GM12874 (cell line): ENCODE data around the gene RBBP8NL.

Experiments used
- TF ChIP-seq, protein P1 (sequence below): IDR thresholded peaks from 2 replicates; pipeline ENCODE4 v1.5.1; 2011; ENCODE audit warnings: low read depth, mild to moderate bottlenecking, control low read depth, low read length, moderate library complexity; ENCODE audit not compliant: insufficient read depth

RBBP8NL gene

DNA sequence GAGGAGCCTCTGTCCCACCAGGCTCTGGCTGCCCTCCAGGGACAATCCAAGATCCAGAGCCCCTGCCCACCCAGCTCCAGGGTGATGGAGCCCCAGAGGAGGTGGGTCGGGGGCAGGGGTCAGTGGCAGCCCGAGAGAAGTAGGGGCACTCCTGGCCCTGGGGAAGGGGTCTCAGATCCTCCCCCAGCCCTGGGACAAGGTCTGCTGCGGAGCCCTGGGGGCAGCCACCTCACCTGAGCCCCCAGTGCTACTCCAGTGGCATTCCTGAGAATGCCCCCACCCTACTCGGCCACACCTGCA is 57.6 kb downstream of the RBBP8NL start:
- TF ChIP-seq, protein P1, sequence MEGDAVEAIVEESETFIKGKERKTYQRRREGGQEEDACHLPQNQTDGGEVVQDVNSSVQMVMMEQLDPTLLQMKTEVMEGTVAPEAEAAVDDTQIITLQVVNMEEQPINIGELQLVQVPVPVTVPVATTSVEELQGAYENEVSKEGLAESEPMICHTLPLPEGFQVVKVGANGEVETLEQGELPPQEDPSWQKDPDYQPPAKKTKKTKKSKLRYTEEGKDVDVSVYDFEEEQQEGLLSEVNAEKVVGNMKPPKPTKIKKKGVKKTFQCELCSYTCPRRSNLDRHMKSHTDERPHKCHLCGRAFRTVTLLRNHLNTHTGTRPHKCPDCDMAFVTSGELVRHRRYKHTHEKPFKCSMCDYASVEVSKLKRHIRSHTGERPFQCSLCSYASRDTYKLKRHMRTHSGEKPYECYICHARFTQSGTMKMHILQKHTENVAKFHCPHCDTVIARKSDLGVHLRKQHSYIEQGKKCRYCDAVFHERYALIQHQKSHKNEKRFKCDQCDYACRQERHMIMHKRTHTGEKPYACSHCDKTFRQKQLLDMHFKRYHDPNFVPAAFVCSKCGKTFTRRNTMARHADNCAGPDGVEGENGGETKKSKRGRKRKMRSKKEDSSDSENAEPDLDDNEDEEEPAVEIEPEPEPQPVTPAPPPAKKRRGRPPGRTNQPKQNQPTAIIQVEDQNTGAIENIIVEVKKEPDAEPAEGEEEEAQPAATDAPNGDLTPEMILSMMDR, result no peak

DNA sequence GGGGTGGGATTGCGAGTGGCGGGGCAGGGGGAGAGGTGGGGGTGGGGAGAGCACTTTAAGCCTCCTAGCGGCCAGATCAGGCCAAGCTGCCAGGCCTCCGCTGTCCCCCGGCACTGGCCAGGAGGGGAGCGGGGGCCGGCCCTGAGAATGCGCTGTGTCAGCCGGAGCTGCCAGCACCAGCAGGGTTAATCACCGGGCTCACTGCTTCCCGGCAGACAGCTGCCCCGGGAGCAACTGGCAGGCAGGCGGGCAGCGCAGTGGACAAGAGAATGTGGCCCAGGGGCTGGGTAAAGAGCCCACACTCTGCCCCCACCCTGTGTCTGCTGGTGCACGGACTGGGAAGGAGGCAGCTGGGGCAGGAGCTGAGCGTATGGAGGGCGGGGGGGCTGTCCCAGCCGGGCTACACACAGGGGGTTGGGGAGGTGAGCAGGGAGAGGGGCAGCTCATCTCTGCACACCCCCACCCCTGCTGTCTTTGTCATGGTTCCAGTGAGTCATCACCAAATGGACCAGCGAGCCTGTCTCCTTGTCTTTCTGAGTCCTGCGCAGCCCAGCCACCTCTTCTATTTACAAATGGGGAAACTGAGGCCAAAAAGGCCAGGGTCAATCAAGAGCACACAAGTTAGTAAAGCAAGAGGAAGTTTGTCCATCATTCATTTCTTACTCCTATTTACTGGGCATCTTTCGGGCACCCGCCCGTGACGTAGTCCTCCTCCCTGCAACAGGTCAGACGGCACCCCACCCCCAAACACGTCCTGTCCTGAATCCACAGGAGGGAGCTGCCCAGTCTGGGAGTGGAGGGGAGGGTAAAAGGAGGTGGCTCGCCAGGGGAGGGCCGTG is 58.1 kb downstream of the RBBP8NL start:
- TF ChIP-seq, protein P1, result peak; percentile 36; the same call in 1 of the 2 replicates

GRCh38 chr20:62368392-62368975 is 58.9 kb downstream of the RBBP8NL start:
- TF ChIP-seq, protein P1, result no peak

DNA sequence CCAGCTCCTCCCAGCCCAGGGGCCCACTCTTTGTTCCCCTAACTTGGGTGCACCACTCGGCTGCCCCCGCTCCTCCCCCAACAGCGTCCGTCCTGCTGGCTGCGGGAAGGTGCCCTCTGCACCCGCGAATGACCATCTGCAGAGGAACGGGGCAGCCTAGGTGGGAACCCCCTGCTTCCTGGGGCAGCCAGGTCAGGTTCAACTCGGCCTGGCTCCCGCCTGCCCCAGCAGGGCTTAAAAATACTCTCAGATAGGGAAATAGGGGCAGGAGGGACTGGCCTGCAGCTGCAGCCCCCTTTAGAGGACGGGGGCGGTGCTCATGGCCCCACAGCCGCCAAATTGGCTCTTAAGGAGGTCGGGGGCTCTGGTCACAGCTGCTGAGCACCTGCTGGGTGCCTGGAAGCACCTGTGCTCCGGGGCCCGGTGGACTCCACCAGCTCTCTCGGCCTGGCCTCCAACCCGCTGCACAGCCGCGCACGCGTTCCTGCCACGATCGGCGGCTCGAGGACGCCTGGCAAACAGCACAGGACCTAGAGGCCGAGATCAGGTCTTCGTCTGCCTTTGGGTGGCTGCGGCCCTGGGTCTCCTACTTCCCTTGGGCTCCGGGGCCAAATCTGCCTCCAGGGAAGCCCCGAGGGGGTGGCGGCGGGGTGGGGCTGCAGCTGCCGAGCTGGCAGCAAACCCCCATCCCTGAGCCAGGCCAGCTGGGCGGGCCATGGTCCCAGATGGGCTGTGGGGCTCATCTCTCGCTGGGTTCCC is 59.5 kb downstream of the RBBP8NL start:
- TF ChIP-seq, protein P1, result no peak

DNA sequence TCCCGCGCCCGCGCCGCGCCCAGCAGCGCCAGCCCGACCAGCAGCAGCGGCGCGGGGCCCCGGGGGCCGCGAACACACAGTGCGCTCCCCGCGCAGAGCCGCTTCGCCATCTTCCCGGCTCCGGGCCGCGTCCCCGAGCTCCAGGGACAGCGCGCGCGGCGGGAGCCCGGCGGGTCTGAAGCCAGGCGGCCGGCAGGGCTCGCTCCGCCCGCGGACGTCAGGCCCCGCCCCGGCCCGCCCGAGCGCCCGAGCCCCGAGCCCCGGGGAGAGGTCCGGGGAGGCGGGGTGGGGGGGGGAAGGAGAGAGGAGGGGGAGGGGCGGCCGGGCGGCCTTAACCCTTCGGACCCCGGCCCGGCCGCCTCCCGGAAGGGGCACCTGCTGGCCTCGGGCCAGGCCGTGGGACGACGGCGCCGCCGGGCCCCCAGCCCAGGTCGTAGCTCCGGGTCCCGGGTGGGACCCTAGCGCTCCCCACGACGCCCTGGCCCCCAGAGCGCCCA is 60.2 kb downstream of the RBBP8NL start, which contains the start of gene LAMA5:
Gene LAMA5, minus strand, starts transcription at position 177 of the 497 bp plus-strand sequence. Its CDS starts 67 bp downstream, at position 110.
- TF ChIP-seq, protein P1, result no peak

GRCh38 chr20:62366370-62367135 is 60.8 kb downstream of the RBBP8NL start:
- TF ChIP-seq, protein P1, result no peak
